Hypothalamus (tissue), 51 donors: Measurements from ENCODE around the gene RET.

Experiments
- DNase-seq, 51 donors: peaks; one replicate each; lab custom pipeline; 2025; lab: John Stamatoyannopoulos, UW

Gene RET

GRCh38 chr10:43043773-43044447, 33.0 kb upstream of the RET start:
- no peak for DNase-seq

- DNase-seq = no peak
Observed at GRCh38 chr10:43044448-43044921, 32.4 kb upstream of the RET start.

DNA sequence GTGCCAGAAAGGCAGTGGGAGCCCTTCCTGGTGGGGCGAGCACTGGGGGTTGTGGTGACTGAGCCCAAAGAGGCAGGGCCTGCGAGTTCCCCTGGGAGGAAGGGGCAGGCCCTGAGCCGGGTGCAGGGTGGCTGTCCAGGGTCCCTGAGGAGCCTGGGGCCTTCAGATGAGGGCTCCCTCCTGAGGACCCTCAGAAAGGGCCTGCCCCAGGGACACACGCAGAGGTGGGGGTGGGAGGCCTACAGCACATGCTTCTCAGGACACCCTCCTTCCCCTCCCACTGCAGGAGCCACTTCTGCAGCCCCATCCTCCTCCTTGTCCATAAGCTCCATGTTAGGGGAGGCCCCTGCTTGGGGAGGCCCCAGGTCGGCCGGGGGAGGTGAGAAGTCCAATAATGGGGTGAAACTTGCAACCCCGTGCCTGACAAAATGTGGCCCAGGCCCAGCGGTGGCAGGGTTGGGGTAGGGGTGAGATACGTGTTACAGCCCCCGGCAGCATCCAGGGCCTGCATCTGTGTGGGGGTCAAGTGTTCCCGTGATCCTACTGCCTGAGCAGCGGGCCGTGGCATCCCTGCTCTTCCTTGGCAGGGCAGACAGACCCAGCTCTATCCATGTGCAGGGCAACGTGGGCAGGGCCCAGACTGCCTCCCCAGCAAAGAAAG, 31.8 kb upstream of the RET start:
- DNase-seq = no peak

DNA sequence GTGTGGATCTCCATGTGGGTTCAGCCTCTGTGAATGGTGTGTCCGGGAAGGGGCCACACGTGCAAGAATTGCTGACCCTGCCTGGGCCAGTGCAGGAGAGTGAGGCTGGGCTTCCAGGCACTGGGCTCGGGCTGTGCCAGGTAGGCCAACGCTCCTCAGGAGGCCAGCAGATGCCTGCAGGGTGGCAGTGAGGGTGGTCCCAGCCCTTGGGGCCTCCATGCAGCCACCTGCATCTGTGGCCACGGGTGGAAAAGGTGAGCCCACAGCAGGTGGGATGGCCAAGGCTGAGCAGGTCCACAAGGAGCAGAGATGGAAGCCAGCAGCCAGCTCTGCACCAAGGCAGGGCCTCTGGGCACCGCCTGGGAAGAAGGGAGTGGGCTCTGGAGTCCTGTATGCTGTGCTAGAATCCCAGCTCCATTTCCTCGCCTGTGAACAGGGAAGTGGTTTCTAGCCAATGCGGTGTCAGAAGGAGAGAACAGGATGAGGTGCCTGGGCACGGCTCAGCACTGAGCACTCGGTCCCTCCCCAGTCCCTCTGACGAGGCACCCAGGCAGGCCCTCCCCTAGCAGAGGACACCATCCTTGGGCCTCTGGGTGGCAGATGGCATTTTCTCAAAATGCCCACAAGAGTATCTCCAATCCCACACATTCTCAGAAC, 31.1 kb upstream of the RET start:
- DNase-seq = no peak

GRCh38 chr10:43046288-43046991, 30.4 kb upstream of the RET start:
- DNase-seq = no peak

GRCh38 chr10:43047288-43047970, 29.4 kb upstream of the RET start:
- DNase-seq = no peak

- DNase-seq = no peak
Observed at GRCh38 chr10:43048301-43049051, 28.4 kb upstream of the RET start.

DNA sequence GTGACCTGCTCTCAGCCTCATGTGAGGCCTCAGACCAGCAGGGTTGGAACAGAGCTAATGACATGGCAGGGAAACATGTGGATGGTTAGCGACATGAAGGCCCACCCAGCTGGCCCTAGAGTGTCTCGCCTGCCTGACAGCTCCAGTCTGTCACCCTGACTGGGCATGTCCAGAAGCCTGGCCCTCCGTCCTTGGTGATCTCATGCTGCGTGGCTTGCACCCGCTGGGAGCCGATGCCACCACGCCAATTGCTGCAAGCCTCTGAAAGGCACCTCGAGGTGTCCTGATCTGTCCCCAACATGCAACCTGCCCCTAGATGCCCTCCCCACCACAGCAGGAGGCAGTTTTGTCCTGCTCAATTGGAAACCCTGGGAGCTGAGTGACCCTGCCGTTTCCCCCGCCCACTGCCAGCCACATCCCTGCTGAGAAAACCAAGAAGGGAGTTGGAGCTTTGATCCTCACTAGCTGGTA, 27.8 kb upstream of the RET start:
- DNase-seq = no peak

DNA sequence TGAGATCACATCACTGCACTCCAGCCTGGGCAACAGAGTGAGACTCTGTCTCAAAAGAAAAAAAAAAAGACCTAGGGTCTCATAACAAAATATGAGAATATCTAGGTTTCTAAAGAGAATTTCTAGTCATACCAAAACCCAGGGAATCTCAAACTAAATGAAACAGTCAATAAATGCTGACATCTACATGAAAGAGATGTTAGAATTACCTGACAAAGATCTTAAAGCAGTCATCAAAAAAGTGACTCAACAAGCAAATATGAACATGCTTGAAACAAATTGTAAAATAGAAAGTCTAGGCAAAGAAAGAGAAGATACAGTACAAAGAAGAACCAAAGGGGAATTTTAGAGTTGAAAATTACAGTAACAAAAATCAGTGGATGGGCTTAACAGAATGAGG, 26.9 kb upstream of the RET start:
- no peak for DNase-seq

GRCh38 chr10:43053825-43054224, 23.0 kb upstream of the RET start:
- DNase-seq = no peak

GRCh38 chr10:43054593-43054992, 22.3 kb upstream of the RET start:
- DNase-seq = no peak

GRCh38 chr10:43055217-43055616, 21.7 kb upstream of the RET start:
- no peak for DNase-seq

GRCh38 chr10:43055991-43056567, 20.8 kb upstream of the RET start:
- no peak for DNase-seq

DNA sequence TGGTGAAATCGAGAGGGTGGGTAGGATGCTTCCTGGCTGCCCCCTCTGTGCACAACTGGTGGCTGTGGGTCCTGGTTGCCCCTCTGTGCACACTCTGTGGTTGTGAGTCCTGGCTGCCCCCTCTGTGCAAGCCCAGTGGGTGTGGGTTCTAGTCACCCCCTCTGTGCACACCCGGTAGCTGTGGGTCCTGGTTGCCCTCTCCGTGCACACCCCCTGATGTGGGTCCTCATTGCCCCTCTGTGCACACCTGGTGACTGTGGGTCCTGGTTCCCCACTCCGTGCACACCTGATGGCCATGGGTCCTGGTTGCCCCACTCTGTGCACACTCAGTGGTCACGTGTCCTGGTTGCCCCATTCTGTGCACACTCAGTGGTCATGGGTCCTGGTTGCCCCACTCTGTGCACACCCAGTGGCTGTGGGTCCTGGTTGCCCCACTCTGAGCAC, 20.3 kb upstream of the RET start:
- DNase-seq = no peak

DNA sequence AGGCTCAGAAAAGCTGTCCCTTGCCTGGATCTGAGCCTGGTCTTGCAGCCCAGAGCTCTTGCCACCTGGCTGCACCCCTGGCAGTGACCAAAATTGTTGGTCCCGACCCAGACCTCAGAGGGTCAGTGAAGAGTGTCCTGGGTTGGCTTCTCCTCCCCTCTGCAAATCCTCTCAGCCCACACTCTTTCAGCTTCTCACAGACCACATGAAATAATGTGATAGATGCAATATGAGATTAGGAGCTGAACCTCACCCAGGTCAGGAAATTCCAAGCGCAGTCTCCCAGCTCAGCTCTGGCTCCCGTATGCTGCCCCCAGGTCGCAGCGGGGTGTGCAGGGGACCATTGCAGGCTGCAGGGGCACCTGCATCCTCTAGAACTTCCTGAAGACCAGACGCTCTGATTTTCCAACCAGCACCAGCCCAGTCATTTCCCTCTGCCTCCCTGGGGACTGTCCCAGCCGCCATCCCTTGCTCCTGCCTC, 19.6 kb upstream of the RET start:
- no peak for DNase-seq

DNA sequence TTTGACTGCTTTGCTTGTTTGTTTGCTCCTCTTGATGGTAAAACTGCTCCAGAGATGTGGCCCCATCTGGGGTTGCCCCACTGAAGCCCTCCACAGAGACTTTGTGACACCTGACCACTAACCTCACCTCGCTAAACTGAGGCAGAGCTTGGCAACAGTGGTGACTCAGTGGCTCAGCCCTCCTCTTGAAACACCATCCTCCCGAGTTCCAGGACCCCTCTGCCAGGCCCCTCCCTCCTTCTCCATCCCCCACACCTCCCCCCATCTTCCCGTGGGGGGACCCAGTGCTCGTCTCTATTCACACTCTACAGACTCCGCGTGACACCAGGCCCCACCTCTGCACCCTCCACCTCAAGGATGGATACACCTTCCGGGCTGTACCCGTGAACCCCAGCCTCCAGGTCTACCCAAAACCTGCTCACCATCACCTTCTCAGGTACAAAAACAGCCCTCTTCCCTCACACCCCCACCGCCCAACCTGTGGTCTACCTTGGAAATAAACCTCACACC, 19.0 kb upstream of the RET start:
- no peak for DNase-seq

DNA sequence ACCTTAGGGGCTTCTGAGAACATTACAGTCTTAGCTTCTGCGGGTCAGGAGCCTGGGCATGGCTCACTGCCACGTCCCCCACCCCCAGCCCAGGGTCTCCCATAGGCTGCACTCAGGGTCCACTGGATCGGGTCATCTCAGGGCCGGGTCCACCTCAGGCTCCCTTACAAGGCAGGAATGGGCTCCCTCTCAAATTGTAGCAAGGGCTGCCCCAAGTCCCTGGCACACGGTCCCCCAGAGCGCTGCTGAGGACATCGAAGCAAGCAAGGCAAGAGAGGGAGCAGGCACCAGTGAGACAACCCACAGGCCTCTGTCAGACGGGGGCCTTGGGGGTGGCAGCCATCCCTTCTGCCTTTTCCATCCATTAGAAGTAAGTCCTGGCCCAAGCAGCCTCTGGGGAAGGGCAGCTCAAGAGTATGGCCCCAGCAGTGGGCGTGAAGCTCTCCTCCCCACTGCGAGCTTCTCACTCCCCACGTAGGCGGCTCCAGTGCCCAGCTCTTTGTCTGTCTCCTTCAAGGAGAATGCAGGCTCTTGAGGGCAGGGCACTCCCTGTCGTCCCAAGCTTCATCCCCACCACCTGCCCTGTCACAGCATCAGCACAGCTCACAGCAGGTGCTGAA, 18.0 kb upstream of the RET start:
- DNase-seq = no peak

GRCh38 chr10:43059336-43059720, 17.5 kb upstream of the RET start:
- DNase-seq = no peak

- DNase-seq = no peak
Observed at GRCh38 chr10:43059828-43060227, 17.0 kb upstream of the RET start.
